Middle frontal gyrus (tissue), 1 donor: Measurements from ENCODE around the gene EYA4.

ENCODE experiments used
- DNase-seq: peaks from one replicate; pipeline ENCODE4 v3.0.0-alpha.2; 2015; ENCODE audit warnings: low spot score; ENCODE audit errors: extremely low spot score

Gene EYA4

GRCh38 chr6:133441491-133441890 lies 200.3 kb downstream of the EYA4 start:
- no peak for DNase-seq

DNA sequence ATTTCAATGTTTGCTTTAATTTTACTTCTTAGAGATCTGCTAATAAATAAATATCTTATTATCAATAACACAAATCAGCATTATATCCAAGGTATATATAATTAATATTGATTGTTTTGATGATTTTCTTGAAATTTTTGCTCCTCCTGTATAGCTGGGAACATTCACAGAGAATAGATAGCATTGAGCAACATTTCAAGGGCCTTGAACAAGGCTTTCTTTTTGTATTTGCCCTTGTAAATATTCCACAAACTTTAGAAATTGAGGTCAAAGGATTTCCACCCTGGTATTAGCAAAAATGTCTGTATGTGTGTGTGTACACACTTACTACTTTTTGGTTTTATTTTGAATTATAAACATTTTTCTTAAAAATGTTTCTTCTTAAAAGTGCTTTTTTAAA lies 205.6 kb downstream of the EYA4 start:
- DNase-seq: no peak

DNA sequence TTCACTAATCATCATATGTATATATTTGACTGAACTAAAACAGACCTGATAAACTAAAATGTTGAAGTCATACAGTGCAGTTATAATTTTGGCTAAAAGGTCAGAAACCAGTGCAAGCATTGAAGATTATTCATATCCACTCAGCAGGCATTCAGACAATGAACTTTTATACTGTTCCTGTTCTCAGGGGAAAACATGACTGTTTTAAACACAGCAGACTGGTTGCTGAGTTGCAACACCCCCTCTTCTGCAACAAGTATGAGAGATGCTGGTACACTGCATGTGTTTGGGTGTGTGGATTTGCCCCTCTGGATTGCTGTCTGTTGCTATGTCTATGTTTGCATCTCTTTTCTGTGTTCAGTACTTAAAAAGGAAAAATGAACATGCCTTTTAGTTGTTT lies 206.8 kb downstream of the EYA4 start:
- no peak for DNase-seq

- DNase-seq: no peak
These were observed 215.3 kb downstream of the EYA4 start for GRCh38 chr6:133456439-133456838.

- no peak for DNase-seq
These were observed 215.8 kb downstream of the EYA4 start for GRCh38 chr6:133456944-133457343.

DNA sequence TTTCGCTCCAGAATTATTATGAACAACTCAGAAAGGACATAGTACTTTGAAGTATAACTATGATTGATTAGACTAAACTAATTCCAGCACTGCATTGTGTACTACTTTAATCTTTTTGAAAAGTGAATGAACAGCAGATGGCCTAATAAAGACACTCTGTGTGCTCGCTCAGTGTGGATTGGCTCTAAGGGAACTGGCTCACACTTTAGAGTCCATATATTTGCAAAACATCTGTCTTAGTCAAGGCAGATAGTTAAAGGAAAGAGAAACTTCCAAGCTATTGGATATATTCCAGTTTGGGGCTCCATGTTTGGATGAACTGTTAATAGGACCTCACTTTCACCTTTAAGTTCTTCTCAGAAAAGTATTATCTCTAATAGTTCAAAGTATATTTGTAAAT lies 218.9 kb downstream of the EYA4 start:
- DNase-seq: no peak

DNA sequence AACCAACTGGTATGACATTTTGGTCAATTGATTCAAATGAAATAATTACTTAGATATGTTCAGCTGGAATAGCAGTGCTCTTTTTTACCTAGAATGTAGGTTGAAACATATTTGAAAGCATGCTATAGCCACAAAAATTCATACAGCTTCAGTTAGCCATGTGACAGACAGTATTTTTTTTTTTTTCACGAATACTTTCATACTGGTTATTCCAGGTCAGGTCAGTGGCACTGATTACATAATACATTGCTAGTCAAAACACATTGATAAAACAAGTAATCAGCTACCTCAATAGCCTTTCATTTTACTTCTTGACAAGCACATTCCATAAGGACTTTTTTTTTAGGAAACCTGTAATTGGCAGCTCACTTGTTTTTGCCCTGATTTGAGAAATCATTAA lies 222.6 kb downstream of the EYA4 start:
- DNase-seq: no peak

DNA sequence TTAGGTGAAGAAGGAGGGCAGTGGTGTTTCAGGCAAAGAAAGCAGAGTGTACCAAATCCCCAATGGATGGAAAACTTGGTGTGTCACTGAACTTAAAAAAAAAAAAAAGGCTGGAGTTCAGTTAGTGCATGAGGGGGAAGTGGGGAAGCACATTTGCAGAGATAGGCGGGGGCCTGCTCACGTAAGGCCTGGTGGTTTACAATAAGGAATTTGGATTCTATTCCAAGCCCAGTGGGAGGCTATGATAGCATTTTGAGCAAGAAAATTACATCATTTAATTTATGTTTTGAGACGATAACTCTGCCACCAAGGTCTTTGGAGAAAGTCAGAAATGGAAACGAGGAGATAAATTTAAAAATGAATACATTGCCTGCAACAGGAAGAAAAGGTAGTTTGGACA lies 225.5 kb downstream of the EYA4 start:
- no peak for DNase-seq

DNA sequence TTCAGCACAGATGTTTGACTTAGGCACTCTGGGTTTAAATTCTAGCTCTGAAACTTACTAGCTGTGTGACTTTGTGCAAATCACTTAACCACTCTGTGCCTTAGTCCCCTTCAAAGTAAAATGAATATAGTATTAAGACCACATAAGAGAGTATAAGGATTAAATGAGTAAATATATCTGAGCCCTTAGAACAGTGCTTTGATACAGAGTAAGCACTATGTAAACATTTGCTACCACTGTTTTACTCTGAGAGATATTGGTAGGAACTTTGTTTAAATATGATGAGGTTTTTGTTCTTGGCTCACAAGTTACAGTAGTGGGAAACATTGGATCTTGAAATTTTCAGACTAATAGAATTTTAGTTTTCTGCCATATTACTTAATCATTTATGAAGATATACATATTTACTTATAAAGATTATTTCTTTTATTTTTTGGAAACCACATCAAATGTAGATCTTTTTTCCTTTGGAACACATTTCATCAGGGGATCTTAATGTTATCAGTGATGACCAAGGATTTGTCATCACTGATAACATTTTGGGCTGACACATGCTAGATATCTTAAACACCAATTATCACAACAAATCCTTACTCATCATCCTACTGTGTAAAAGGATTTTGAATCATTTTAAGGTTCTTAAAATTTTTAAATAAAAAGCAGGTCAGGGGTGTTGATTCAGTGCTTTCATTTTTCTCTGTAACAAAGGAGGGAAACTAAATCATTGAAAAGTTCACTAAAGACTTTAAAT lies 226.2 kb downstream of the EYA4 start:
- no peak for DNase-seq

DNA sequence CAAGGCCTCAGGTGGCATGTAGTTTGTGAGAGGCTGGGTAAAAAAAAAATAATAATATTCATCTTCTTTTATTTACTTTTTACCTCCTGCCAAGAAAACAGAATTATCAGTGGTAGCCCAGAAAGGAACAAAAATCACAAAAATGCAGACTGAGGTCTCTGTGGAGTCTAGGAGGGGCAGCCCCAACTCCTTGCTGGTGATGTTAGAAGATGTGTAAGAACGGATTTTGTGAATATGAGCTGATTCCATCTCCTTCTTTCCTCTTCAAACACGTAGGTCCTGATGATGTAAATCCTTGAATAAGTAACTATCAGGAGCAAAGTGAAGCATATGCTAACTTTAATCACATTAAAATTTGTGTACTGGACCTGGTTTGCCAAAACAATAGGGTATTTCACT lies 226.8 kb downstream of the EYA4 start:
- no peak for DNase-seq

DNA sequence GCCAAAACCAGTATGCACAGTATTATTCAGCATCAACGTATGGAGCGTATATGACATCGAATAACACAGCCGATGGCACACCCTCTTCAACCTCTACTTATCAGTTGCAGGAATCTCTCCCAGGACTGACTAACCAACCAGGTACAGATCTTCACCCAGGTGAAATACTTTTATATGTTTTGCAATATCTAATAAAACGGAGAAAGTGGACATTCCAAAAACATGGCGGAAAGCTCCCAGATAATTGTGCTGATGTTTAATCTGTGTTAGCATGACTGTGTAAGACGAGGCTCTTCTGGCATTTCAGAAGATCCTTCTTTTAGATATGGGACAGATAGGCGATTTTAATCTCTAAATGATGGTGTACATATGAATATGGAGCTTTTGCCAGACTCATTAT lies 227.4 kb downstream of the EYA4 start:
- no peak for DNase-seq

DNA sequence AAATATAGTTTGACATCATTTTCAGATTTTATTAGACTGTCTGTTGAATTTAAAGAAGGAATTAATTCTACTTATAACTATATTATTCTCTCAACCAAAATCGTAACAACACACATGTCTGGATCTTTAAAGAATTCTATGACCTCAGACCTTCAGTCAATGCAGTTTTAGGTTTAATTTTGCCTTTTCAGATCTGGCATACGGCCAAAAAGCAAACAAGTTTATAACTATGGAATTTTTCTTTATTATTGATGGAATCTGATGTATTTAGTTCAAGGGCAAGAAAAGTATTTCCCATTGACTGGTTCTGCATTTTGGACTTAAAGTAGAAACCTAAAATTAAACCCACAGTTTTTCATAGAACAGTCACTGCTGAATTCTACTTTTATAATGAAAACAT lies 233.4 kb downstream of the EYA4 start:
- DNase-seq: no peak

DNA sequence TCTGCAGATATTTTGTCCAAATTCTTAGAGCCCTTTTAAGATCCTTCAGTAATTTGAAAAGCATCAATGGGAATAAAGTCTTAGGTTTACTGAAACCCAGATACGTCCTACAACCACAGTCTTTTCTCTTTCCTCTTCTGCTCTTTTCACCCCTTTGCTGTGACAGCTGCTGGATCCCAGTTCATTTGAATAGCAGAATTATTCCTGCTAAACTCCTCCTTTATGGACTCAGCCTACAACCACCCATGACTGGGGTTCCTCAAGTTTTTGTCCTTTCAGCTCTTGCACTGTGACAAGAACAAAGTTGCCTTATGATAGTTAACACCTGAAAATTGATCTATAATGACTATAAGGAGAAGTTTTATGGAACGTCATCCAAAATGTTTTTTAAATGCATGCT lies 237.5 kb downstream of the EYA4 start:
- DNase-seq: no peak

- no peak for DNase-seq
These were observed 246.0 kb downstream of the EYA4 start for GRCh38 chr6:133487174-133487573.

DNA sequence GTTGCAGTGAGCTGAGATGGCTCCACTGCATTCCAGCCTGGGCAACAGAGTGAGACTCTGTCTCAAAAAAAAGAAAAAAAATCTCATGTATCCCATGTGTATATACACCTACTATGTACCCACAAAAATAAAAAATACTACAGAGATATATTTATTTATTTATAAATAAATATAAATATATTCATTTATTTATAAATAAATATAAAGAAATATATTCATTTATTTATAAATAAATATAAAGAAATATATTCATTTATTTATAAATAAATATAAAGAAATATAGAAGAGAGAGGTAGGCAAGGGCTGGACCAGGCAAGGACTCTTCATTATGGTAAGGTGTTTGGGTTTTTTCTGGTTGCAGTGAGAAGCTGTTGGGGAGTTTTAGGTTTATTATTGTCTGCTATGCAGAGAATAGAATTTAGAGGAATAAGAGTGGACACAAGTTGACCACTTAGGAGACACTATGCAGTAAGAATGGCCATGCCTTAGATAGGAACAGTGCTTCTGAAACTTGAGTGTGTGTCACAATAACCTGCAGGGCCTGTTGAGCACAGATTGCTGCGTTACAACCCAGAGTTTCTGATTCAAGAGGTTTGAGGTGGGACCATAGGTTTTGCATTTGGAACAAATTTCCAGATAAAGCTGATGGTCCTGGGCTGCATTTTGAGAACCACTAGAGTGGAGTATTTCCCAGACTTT lies 254.2 kb downstream of the EYA4 start:
- no peak for DNase-seq

DNA sequence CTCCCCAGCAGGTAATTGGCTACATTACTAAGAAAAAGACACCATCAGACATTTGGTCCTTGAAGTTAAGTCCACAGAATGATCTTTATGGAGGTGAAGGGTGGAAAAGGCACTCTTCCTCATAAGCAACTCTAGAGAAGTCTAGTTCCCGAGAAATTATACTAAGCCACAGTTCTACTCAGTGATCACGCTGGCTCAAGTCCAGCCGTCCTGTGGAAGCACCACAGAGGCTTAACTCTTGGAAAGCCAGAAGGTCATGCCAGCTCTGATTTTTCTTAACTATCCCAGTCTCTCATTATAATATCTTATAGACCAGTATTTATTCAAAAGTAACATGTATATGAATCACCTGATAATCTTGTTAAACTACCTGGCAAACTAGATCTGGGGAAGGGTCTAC lies 258.5 kb downstream of the EYA4 start:
- no peak for DNase-seq

DNA sequence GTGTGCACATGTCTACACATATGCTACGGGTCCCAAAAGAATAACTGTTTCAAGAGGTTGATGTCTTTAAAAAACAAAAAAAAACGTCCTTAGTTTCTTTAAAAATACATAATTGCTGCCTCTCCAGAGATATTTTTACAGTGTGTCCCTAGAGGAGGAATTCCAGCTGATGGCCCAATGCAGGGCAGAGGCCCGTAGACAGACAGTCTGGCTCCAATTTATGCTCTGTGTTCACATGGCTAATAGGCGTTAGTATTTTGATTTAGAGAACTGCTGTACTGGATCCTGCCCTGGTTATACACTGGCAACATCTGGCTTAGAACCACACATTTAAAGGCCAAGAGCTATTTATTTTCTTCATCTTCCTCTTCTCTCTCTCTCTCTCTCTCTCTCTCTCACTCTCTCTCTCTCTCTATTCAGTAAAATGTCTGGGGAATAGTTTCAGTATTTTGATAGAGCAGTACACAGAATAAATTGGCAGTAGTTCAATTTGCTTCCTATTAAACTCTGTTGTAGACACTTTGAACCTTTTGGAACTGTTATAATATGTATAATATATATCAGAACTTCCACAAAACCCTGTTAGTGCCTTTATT lies 260.6 kb downstream of the EYA4 start:
- no peak for DNase-seq

DNA sequence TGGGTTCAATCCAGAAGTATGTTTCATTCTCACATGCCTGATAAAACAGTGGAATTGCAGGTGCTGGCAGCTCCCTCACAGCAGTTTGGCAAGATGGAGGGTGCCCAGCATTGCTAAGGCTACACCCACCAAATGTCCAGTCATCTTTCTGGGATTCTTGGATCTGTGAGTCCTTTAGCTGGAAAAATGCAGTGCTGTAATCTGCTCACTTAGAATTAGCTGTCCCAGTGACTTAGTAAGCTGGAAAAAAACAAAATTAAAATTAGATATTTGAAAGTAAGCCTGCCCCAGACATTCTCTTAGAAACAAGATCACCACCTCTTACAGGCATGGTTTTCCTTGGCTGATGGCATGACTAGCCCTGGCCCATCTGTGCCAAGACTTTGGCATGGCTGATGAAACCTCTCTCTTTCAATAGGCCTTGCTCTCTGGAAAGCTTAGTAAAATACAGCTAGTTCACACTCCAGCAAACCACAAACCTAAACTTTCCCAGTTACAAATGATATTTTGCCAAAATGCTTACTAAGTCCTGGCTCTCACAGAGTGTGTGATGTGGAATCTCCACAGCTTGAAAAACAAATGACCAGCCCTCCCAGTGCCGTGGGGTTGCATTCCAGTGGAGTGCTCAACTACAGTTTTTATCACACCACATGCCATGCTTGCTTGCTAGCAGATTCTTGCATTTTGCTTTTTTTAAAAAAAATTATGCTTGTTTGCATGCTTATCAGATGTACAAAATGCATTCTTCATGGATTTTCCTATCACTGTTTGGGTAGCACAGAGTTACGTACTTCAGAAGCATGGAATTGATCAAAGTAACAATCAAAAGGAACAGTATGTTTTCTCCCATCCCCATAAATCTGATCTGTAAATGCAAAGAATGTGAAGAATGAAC lies 261.5 kb downstream of the EYA4 start:
- no peak for DNase-seq

DNA sequence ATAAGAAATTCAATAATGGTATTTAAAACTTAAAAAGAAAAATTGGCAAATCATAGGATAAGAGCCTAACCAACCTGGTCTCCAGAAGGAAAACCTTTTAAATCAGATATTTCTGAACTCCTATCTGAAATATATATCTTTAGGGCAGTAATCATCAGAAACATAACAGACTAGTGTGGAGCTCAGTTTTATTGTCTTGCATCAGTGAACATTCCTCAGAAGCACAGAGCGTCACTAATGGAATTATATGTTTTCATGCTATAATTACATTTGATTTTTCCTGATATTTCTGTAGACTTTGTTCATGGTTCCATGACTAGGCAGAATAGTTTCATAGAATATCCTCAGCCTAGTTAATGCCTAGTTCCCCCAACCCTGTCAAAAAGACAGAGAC lies 262.2 kb downstream of the EYA4 start:
- DNase-seq: no peak

- DNase-seq: no peak
These were observed 263.0 kb downstream of the EYA4 start for GRCh38 chr6:133504158-133504557.

DNA sequence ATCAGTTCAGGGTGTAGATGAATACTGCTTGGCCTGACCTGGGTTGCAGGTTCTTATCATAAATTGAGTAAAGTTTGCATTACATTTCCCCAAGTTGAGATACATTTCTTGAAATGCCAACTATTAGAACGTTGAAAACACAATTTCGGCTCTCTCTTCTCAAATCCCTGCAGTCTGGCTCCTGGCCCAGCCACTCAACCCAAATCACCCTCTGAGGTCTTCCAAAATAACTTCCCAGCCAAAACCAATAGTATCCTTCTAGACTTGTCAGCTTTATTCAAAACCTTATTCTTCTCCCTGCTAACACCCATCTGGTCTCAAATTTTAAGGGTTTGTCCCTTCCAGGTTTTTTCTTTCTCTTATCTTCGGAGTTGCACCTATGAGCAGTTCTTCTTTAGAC lies 263.6 kb downstream of the EYA4 start:
- DNase-seq: no peak

DNA sequence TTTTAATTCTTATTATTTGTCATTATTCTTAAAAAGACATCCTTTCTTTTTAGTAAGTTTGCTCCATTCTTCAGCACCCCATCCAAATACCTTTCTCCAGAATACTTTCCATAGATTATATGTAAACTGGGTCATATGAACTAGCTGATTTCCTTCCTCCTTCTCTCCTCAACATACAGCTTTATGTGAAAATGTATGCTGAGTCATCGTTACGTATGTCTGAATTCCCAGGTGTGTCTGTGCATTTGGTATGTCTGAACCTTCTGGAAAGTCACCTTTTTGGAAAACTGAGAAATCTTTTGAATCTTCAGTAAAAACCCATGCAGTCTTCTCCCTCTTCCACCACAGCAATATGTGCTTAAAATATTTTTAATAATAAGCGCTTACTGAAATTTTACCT lies 264.5 kb downstream of the EYA4 start:
- no peak for DNase-seq
